ENCODE data around the gene ARPIN. TPM values are rescaled to one million over a fixed set of nuclear protein-coding genes. Genes with fewer than 3 reads are reported as not detected.

The ARPIN gene
- total and polyA plus RNA-seq, 2 experiments from 2014 or later = 0.79 to 2.8 TPM

DNA sequence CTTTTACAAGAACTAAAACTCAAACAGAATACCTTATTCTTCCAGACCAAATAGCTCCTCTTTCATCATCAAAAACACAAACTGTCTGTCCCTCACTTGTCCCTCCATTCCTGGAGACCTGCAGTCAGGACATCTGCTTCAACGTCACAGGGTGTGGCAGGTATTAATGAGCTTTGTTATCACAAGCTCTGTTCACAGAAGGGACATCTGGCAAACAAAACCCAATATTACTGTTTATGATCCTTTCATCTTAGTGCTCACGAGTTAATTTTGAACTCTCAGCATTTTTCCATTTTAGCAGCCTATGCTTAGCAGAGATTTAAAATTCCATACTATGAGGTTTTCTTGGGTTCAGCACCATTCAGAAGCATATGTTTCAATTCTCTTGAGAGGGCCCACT, 51.9 kb downstream of the ARPIN start:
- no peak overlapping the region for H3K4me2 ChIP-seq
- H4K20me1 ChIP-seq (replicated peaks; ENCODE audit: insufficient read depth) = peaks cover 11% of the 10 kb centered on the region; the same call in 1 of the 2 replicates
- H3K9me2 ChIP-seq (ENCODE audit: insufficient read depth) = no peaks in the 10 kb centered on the region
- H3K36me3 Mint-ChIP-seq (ENCODE audit: low read depth) = peaks cover 24% of the 10 kb centered on the region
- no peaks in the 10 kb centered on the region for H3K4me1 Mint-ChIP-seq
- H3K27ac Mint-ChIP-seq = no peak overlapping the region
- H3K79me2 ChIP-seq (replicated peaks; ENCODE audit: insufficient read depth) = no peaks in the 10 kb centered on the region; the same call in 1 of the 2 replicates
- H3K4me3 ChIP-seq = no peak overlapping the region
- H3K4me1 ChIP-seq (ENCODE audit: insufficient read depth) = no peaks in the 10 kb centered on the region
- ATAC-seq (no peak), DNase-seq (ENCODE audit: low spot score) (no peak)
- no peaks in the 10 kb centered on the region for H3K27me3 ChIP-seq (ENCODE audit: insufficient read depth)
- TF ChIP-seq, protein P1, sequence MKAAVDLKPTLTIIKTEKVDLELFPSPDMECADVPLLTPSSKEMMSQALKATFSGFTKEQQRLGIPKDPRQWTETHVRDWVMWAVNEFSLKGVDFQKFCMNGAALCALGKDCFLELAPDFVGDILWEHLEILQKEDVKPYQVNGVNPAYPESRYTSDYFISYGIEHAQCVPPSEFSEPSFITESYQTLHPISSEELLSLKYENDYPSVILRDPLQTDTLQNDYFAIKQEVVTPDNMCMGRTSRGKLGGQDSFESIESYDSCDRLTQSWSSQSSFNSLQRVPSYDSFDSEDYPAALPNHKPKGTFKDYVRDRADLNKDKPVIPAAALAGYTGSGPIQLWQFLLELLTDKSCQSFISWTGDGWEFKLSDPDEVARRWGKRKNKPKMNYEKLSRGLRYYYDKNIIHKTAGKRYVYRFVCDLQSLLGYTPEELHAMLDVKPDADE (IDR thresholded peaks at IDR 0.05) = no peak
- TF ChIP-seq, protein P2, sequence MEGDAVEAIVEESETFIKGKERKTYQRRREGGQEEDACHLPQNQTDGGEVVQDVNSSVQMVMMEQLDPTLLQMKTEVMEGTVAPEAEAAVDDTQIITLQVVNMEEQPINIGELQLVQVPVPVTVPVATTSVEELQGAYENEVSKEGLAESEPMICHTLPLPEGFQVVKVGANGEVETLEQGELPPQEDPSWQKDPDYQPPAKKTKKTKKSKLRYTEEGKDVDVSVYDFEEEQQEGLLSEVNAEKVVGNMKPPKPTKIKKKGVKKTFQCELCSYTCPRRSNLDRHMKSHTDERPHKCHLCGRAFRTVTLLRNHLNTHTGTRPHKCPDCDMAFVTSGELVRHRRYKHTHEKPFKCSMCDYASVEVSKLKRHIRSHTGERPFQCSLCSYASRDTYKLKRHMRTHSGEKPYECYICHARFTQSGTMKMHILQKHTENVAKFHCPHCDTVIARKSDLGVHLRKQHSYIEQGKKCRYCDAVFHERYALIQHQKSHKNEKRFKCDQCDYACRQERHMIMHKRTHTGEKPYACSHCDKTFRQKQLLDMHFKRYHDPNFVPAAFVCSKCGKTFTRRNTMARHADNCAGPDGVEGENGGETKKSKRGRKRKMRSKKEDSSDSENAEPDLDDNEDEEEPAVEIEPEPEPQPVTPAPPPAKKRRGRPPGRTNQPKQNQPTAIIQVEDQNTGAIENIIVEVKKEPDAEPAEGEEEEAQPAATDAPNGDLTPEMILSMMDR (conservative IDR thresholded peaks at IDR 0.05; ENCODE audit: low read depth in 2 of 2) = no peak
- TF ChIP-seq, protein P3, sequence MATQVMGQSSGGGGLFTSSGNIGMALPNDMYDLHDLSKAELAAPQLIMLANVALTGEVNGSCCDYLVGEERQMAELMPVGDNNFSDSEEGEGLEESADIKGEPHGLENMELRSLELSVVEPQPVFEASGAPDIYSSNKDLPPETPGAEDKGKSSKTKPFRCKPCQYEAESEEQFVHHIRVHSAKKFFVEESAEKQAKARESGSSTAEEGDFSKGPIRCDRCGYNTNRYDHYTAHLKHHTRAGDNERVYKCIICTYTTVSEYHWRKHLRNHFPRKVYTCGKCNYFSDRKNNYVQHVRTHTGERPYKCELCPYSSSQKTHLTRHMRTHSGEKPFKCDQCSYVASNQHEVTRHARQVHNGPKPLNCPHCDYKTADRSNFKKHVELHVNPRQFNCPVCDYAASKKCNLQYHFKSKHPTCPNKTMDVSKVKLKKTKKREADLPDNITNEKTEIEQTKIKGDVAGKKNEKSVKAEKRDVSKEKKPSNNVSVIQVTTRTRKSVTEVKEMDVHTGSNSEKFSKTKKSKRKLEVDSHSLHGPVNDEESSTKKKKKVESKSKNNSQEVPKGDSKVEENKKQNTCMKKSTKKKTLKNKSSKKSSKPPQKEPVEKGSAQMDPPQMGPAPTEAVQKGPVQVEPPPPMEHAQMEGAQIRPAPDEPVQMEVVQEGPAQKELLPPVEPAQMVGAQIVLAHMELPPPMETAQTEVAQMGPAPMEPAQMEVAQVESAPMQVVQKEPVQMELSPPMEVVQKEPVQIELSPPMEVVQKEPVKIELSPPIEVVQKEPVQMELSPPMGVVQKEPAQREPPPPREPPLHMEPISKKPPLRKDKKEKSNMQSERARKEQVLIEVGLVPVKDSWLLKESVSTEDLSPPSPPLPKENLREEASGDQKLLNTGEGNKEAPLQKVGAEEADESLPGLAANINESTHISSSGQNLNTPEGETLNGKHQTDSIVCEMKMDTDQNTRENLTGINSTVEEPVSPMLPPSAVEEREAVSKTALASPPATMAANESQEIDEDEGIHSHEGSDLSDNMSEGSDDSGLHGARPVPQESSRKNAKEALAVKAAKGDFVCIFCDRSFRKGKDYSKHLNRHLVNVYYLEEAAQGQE (IDR thresholded peaks at IDR 0.05; ENCODE audit: unreplicated experiment) = no peak
- H3K27ac ChIP-seq (ENCODE audit: low read depth) = no peak overlapping the region
- no peak overlapping the region for H2AFZ ChIP-seq
- peaks cover 12% of the 10 kb centered on the region; the same call in 2 of the 3 replicates for H3K9me3 Mint-ChIP-seq
- no peaks in the 10 kb centered on the region for H3F3A ChIP-seq (replicated peaks; ENCODE audit: low read depth)
- no peak overlapping the region for H3K4me3 Mint-ChIP-seq
- H3K27me3 Mint-ChIP-seq (ENCODE audit: insufficient read depth, low read depth, poor library complexity) = no peaks in the 10 kb centered on the region
- H3K36me3 ChIP-seq (ENCODE audit: insufficient read depth) = peaks cover under 1% of the 10 kb centered on the region; the same call in 1 of the 2 replicates

DNA sequence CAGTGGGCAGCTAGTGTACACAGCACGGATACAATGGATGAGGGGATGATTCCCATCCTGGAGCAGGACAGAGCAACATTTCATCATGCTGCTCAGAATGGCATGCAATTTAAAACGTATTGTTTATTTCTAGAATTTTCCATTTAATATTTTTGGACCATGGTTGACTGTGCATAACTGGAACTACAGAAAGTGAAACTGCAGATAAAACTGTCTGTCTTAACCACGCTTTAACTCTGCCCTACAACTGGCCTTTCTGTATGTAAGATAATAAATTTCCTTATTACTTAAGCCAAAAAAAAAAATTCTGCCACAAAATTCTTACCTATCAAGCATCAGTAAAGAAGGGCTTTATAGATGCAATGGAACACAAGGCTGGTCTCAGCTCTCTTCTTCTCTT, 52.3 kb downstream of the ARPIN start:
- H3K4me3 Mint-ChIP-seq = no peak overlapping the region
- Histone ChIP-seq H3F3A (replicated peaks; ENCODE audit: low read depth) (no peaks in the 10 kb centered on the region), H3K36me3 (ENCODE audit: insufficient read depth) (peaks cover 2% of the 10 kb centered on the region; the same call in 1 of the 2 replicates), H3K9me2 (ENCODE audit: insufficient read depth) (no peaks in the 10 kb centered on the region), H3K79me2 (replicated peaks; ENCODE audit: insufficient read depth) (no peaks in the 10 kb centered on the region; the same call in 1 of the 2 replicates), H3K27me3 (ENCODE audit: insufficient read depth) (no peaks in the 10 kb centered on the region), H2AFZ (no peak overlapping the region), H3K4me1 (ENCODE audit: insufficient read depth) (no peaks in the 10 kb centered on the region), H3K27ac (ENCODE audit: low read depth) (no peak overlapping the region), H3K4me2 (no peak overlapping the region), H3K4me3 (no peak overlapping the region), H4K20me1 (replicated peaks; ENCODE audit: insufficient read depth) (peaks cover 11% of the 10 kb centered on the region; the same call in 1 of the 2 replicates)
- H3K9me3 Mint-ChIP-seq = peaks cover 10% of the 10 kb centered on the region; the same call in 2 of the 3 replicates
- no peak overlapping the region for H3K27ac Mint-ChIP-seq
- no peaks in the 10 kb centered on the region for H3K27me3 Mint-ChIP-seq (ENCODE audit: insufficient read depth, low read depth, poor library complexity)
- no peak for ATAC-seq
- H3K4me1 Mint-ChIP-seq = no peaks in the 10 kb centered on the region
- peaks cover 21% of the 10 kb centered on the region for H3K36me3 Mint-ChIP-seq (ENCODE audit: low read depth)
- TF ChIP-seq, protein P1 (IDR thresholded peaks at IDR 0.05) = no peak
- TF ChIP-seq, protein P2 (conservative IDR thresholded peaks at IDR 0.05; ENCODE audit: low read depth in 2 of 2) = no peak
- TF ChIP-seq POLR2AphosphoS5 (IDR thresholded peaks at IDR 0.05; ENCODE audit: low read depth) (no peak), ZNF114 (CRISPR knock-in tag; IDR thresholded peaks at IDR 0.05) (no peak), EZH2 (IDR thresholded peaks at IDR 0.05; ENCODE audit: low read depth, unreplicated experiment) (no peak), EZH2phosphoT487 (IDR thresholded peaks at IDR 0.05; ENCODE audit: unreplicated experiment) (no peak), STAT1 (IDR thresholded peaks at IDR 0.05; ENCODE audit: unreplicated experiment) (no peak)
- no peak for DNase-seq (ENCODE audit: low spot score)
